HL-60 (cell line): Measurements from ENCODE around the gene RELB.
A peak's percentile ranks its signal among the peaks of the same experiment; 100 is the strongest.

ENCODE experiments used
- CTCF ChIP-seq: IDR thresholded peaks from one replicate; pipeline ENCODE4 v1.5.1; 2011; ENCODE audit warnings: low read length, control low read depth, inconsistent platforms; ENCODE audit not compliant: insufficient read depth
- POLR2AphosphoS5 ChIP-seq: IDR thresholded peaks from 2 replicates; pipeline ENCODE4 v1.6.1; 2012; ENCODE audit warnings: low read depth
- REST ChIP-seq: IDR thresholded peaks from 2 replicates; pipeline ENCODE4 v1.6.1; 2012; ENCODE audit warnings: low read depth; ENCODE audit not compliant: insufficient replicate concordance

GRCh38 chr19:45059258-45059965 is 58.1 kb downstream of the RELB start:
- no peak; the same call in 1 of the 2 replicates for TF ChIP-seq POLR2AphosphoS5
- peak; percentile 92 for TF ChIP-seq CTCF
- no peak for TF ChIP-seq REST
